GM12891 (cell line): Measurements from ENCODE around the gene EMC10.
"Not testable (repeated sequence)": the region's sequence is repeated elsewhere in the genome, so short reads cannot be mapped to it uniquely, and the experiment has no call there.

Source experiments
- PAX5 ChIP-seq: IDR thresholded peaks from 2 replicates; pipeline ENCODE4 v1.6.1; 2011; ENCODE audit warnings: low read length, moderate library complexity, mild to moderate bottlenecking; ENCODE audit not compliant: insufficient read depth, severe bottlenecking
- POLR2A ChIP-seq: IDR thresholded peaks from 2 replicates; pipeline ENCODE4 v1.6.1; 2011; ENCODE audit warnings: low read depth, low read length, control low read depth
- POLR2AphosphoS5 ChIP-seq: IDR thresholded peaks from 2 replicates; pipeline ENCODE4 v1.6.1; 2011; ENCODE audit warnings: low read depth, low read length, control low read depth
- POU2F2 ChIP-seq: IDR thresholded peaks from 2 replicates; pipeline ENCODE4 v1.6.1; 2011; ENCODE audit warnings: low read depth, mild to moderate bottlenecking, control low read depth, low read length, moderate library complexity
- TAF1 ChIP-seq: IDR thresholded peaks from 2 replicates; pipeline ENCODE4 v1.6.1; 2011; ENCODE audit warnings: low read depth, low read length, control low read depth

DNA sequence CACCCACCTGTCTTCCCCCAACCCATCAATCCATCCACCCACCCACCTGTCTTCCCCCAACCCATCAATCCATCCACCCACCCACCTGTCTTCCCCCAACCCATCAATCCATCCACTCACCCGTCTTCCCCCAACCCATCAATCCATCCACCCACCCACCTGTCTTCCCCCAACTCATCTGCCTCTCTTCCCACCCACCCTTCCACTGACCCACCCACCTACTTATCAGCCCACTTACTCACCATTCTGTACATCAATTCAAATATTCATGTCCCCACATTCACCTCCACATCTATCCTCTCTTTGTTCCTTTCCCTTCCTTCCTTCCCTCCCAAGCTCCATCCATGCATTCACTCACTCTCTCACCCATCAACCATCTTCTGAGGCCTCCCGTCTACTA lies 37.2 kb upstream of the EMC10 start:
- not testable (repeated sequence) for TF ChIP-seq POLR2A, POLR2AphosphoS5, TAF1, POU2F2, PAX5
